HepG2 (cell line): ENCODE measurements around the gene COMMD7. TPM values are rescaled to one million over a fixed set of nuclear protein-coding genes. Genes with fewer than 3 reads are reported as not detected.
A peak's percentile ranks its signal among the peaks of the same experiment; 100 is the strongest.

Experiments
- FOXO1 ChIP-seq: sonication (generic); formaldehyde crosslinking; IDR thresholded peaks from 2 replicates; pipeline ENCODE4 v1.4.0; 2020; ENCODE audit warnings: missing genetic modification reagents
- HOXA9 ChIP-seq: sonication (generic); formaldehyde crosslinking; IDR thresholded peaks from 2 replicates; pipeline ENCODE4 v1.8.1; 2022; ENCODE audit warnings: missing genetic modification reagents, mild to moderate bottlenecking, moderate library complexity, borderline replicate concordance
- KAT7 ChIP-seq: IDR thresholded peaks from 2 replicates; pipeline ENCODE4 v1.6.1; 2018; ENCODE audit warnings: borderline replicate concordance, missing compliant biosample characterization
- KLF16 ChIP-seq, 2 experiments: sonication (generic) in 1 of 2; formaldehyde crosslinking in 1 of 2; IDR thresholded peaks; 2 replicates each; pipeline versions ENCODE4 v1.6.1 to v1.8.0; 2016 to 2023; ENCODE audit warnings: missing genetic modification reagents in 2 of 2, missing compliant biosample characterization in 1 of 2
- MYNN ChIP-seq: sonication (generic); formaldehyde crosslinking; IDR thresholded peaks from 2 replicates; pipeline ENCODE4 v1.4.0; 2020; ENCODE audit warnings: mild to moderate bottlenecking, low read depth, missing genetic modification reagents
- NKX3-1 ChIP-seq: sonication (generic); formaldehyde crosslinking; IDR thresholded peaks from 2 replicates; pipeline ENCODE4 v1.5.0; 2020; ENCODE audit warnings: missing genetic modification reagents
- NPAS2 ChIP-seq: sonication (generic); formaldehyde crosslinking; IDR thresholded peaks from 2 replicates; pipeline ENCODE4 v1.8.0; 2022; ENCODE audit warnings: mild to moderate bottlenecking, missing genetic modification reagents, borderline replicate concordance
- SPEN ChIP-seq: sonication (generic); formaldehyde crosslinking; IDR thresholded peaks from 2 replicates; pipeline ENCODE4 v1.5.1; 2020; ENCODE audit warnings: low read depth, mild to moderate bottlenecking, missing genetic modification reagents
- SRF ChIP-seq: IDR thresholded peaks from 2 replicates; pipeline ENCODE4 v1.6.1; 2011; ENCODE audit warnings: mild to moderate bottlenecking, low read depth, low read length, moderate library complexity
- TEAD2 ChIP-seq: sonication (generic); formaldehyde crosslinking; IDR thresholded peaks from 2 replicates; pipeline ENCODE4 v1.9.0; 2021; ENCODE audit warnings: missing genetic modification reagents
- ZBTB42 ChIP-seq: sonication (generic); formaldehyde crosslinking; IDR thresholded peaks from 2 replicates; pipeline ENCODE4 v1.5.0; 2020; ENCODE audit warnings: mild to moderate bottlenecking, missing genetic modification reagents
- ZFP36 ChIP-seq: fragments of 150-350 bp; IDR thresholded peaks from 2 replicates; pipeline ENCODE4 v1.6.1; 2018; ENCODE audit warnings: borderline replicate concordance, low read length, low read depth; ENCODE audit not compliant: partially characterized antibody
- ZNF225 ChIP-seq: sonication (generic); formaldehyde crosslinking; IDR thresholded peaks from 2 replicates; pipeline ENCODE4 v1.4.0; 2020; ENCODE audit warnings: mild to moderate bottlenecking, missing genetic modification reagents
- ZNF3 ChIP-seq: IDR thresholded peaks from 2 replicates; pipeline ENCODE4 v1.7.0; 2017; ENCODE audit warnings: inconsistent platforms
- ZNF550 ChIP-seq: sonication (generic); formaldehyde crosslinking; IDR thresholded peaks from 2 replicates; pipeline ENCODE4 v1.4.0; 2020; ENCODE audit warnings: mild to moderate bottlenecking, missing genetic modification reagents, borderline replicate concordance
- ZNF816 ChIP-seq: sonication (generic); formaldehyde crosslinking; IDR thresholded peaks from 2 replicates; pipeline ENCODE4 v1.8.0; 2022; ENCODE audit warnings: missing genetic modification reagents, mild to moderate bottlenecking, borderline replicate concordance
- ZNF841 ChIP-seq: sonication (generic); formaldehyde crosslinking; IDR thresholded peaks from 2 replicates; pipeline ENCODE4 v1.8.1; 2023; ENCODE audit warnings: missing genetic modification reagents, borderline replicate concordance
- polyA plus RNA-seq, 8 experiments: library from polyadenylated mRNA; depleted of rRNA in 3 of 8; stranded (reverse) in 7 of 8; unstranded in 1 of 8; fragments of >200 nt; fragmentation: Illumina TruSeq in 4 of 8; extraction: Trizol in 4 of 8; gene quantifications; 2 replicates each; pipeline versions ENCODE4 v1.2.1 to v1.2.3, GENCODE V29; 2011 to 2016; ENCODE audit warnings: low read depth in 4 of 8, missing spikeins in 1 of 8, mixed read lengths in 1 of 8; ENCODE audit not compliant: insufficient read depth in 1 of 8
- total RNA-seq, 5 experiments: library from RNA; depleted of rRNA; stranded (reverse); fragments of >200 nt; fragmentation: Illumina TruSeq; extraction: Trizol; gene quantifications; 2 replicates each; pipeline ENCODE4 v1.2.3, GENCODE V29; 2016; ENCODE audit warnings: low read depth in 1 of 5
- TF ChIP-seq, protein P1 (sequence below): sonication (generic); formaldehyde crosslinking; IDR thresholded peaks from 2 replicates; pipeline ENCODE4 v1.4.0; 2020; ENCODE audit warnings: missing genetic modification reagents, borderline replicate concordance
- TF ChIP-seq, protein P2 (sequence below): sonication (generic); formaldehyde crosslinking; IDR thresholded peaks from 2 replicates; pipeline ENCODE4 v1.4.0; 2020; ENCODE audit warnings: missing genetic modification reagents
- TF ChIP-seq, protein P3 (sequence below): sonication (generic); formaldehyde crosslinking; IDR thresholded peaks from 2 replicates; pipeline ENCODE4 v1.5.0; 2020; ENCODE audit warnings: missing genetic modification reagents, mild to moderate bottlenecking, borderline replicate concordance
- TF ChIP-seq, protein P4 (sequence below): IDR thresholded peaks from 2 replicates; pipeline ENCODE4 v1.6.1; 2016
- TF ChIP-seq, protein P5 (sequence below): conservative IDR thresholded peaks from 2 replicates; pipeline ENCODE4 v1.6.1; 2018; ENCODE audit warnings: missing genetic modification reagents

COMMD7 gene
- total and polyA plus RNA-seq, 2 of the 13 experiments (the other 11 are each of a cell fraction or from before 2014, with no cell fraction given): 42.1 to 53.3 TPM

DNA sequence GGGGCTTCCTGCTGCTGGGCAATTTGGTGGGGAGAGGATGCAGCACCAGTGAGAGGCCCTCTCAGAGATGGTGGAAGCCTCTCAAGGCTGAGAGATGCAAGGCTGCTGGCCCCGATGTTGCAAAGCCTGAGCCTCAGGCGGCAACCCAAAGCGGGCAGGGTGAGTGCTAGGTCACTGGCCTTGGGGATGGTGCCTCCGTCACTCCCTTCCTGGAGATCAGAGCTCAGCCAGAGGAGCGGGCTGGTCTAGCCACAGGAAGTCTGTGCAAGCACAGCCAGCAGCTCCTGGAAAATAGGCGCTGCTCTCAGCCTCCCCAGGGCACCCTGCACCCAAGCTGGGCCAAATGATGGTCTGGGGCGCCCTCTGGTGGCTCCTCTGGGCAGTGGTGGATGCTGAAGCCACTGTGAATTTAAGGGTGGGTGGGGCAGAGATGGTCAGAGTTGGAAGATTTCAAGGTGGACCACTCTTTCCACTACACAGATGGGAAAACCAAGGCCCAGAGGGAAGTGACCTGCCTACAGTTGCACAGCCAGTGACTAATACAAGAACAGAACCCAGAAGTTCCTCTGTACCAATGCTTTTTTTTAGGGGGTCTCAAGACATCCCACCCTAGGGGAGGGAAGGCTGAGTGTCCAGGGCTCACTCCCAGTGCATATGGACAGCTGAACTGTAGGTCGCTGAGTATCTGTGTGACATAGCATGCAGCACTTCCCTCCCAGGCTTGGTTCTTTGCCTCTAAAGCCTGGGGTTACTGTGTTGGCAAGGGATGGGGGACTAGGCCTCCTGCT is 90.3 kb downstream of the COMMD7 start (continued):
- TF ChIP-seq NKX3-1 (CRISPR knock-in tag) (no peak), ZNF225 (CRISPR knock-in tag) (peak; percentile 76; the same call in 1 of the 2 replicates), ZFP36 (peak; percentile 63), NPAS2 (CRISPR knock-in tag) (no peak), SRF (peak; percentile 27; the same call in 1 of the 2 replicates), SPEN (peak; percentile 84; the same call in 1 of the 2 replicates), KLF16 (CRISPR knock-in tag; IDR thresholded peaks at IDR 0.05) (peak in 1 of 2 experiments; percentile 92; a peak in 2 of 4 replicates), ZNF550 (CRISPR knock-in tag) (0 out of 2 replicates have a peak, but pooled peaks have one; percentile 24), MYNN (CRISPR knock-in tag) (no peak), FOXO1 (CRISPR knock-in tag) (peak; percentile 84), ZNF816 (no peak; the same call in 1 of the 2 replicates), ZBTB42 (CRISPR knock-in tag) (no peak), HOXA9 (CRISPR knock-in tag) (no peak), ZNF3 (no peak), ZNF841 (CRISPR knock-in tag) (no peak), KAT7 (CRISPR knock-in tag) (peak; percentile 75; the same call in 1 of the 2 replicates), TEAD2 (CRISPR knock-in tag) (no peak)
- TF ChIP-seq, protein P1, sequence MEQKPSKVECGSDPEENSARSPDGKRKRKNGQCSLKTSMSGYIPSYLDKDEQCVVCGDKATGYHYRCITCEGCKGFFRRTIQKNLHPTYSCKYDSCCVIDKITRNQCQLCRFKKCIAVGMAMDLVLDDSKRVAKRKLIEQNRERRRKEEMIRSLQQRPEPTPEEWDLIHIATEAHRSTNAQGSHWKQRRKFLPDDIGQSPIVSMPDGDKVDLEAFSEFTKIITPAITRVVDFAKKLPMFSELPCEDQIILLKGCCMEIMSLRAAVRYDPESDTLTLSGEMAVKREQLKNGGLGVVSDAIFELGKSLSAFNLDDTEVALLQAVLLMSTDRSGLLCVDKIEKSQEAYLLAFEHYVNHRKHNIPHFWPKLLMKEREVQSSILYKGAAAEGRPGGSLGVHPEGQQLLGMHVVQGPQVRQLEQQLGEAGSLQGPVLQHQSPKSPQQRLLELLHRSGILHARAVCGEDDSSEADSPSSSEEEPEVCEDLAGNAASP (CRISPR knock-in tag): peak; percentile 82
- TF ChIP-seq, protein P2, sequence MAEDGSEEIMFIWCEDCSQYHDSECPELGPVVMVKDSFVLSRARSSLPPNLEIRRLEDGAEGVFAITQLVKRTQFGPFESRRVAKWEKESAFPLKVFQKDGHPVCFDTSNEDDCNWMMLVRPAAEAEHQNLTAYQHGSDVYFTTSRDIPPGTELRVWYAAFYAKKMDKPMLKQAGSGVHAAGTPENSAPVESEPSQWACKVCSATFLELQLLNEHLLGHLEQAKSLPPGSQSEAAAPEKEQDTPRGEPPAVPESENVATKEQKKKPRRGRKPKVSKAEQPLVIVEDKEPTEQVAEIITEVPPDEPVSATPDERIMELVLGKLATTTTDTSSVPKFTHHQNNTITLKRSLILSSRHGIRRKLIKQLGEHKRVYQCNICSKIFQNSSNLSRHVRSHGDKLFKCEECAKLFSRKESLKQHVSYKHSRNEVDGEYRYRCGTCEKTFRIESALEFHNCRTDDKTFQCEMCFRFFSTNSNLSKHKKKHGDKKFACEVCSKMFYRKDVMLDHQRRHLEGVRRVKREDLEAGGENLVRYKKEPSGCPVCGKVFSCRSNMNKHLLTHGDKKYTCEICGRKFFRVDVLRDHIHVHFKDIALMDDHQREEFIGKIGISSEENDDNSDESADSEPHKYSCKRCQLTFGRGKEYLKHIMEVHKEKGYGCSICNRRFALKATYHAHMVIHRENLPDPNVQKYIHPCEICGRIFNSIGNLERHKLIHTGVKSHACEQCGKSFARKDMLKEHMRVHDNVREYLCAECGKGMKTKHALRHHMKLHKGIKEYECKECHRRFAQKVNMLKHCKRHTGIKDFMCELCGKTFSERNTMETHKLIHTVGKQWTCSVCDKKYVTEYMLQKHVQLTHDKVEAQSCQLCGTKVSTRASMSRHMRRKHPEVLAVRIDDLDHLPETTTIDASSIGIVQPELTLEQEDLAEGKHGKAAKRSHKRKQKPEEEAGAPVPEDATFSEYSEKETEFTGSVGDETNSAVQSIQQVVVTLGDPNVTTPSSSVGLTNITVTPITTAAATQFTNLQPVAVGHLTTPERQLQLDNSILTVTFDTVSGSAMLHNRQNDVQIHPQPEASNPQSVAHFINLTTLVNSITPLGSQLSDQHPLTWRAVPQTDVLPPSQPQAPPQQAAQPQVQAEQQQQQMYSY (CRISPR knock-in tag): no peak
- TF ChIP-seq, protein P3, sequence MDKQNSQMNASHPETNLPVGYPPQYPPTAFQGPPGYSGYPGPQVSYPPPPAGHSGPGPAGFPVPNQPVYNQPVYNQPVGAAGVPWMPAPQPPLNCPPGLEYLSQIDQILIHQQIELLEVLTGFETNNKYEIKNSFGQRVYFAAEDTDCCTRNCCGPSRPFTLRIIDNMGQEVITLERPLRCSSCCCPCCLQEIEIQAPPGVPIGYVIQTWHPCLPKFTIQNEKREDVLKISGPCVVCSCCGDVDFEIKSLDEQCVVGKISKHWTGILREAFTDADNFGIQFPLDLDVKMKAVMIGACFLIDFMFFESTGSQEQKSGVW (CRISPR knock-in tag): no peak
- TF ChIP-seq, protein P4, sequence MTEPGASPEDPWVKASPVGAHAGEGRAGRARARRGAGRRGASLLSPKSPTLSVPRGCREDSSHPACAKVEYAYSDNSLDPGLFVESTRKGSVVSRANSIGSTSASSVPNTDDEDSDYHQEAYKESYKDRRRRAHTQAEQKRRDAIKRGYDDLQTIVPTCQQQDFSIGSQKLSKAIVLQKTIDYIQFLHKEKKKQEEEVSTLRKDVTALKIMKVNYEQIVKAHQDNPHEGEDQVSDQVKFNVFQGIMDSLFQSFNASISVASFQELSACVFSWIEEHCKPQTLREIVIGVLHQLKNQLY (CRISPR knock-in tag): peak; percentile 79
- TF ChIP-seq, protein P5, sequence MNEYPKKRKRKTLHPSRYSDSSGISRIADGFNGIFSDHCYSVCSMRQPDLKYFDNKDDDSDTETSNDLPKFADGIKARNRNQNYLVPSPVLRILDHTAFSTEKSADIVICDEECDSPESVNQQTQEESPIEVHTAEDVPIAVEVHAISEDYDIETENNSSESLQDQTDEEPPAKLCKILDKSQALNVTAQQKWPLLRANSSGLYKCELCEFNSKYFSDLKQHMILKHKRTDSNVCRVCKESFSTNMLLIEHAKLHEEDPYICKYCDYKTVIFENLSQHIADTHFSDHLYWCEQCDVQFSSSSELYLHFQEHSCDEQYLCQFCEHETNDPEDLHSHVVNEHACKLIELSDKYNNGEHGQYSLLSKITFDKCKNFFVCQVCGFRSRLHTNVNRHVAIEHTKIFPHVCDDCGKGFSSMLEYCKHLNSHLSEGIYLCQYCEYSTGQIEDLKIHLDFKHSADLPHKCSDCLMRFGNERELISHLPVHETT (CRISPR knock-in tag): no peak
